Hippocampal formation (tissue), 2 donors: ENCODE measurements around the gene CLIP2.
A peak's percentile ranks its signal among the peaks of the same experiment; 100 is the strongest.
"Not testable (repeated sequence)": the region's sequence is repeated elsewhere in the genome, so short reads cannot be mapped to it uniquely, and the experiment has no call there.

Experiments used
- DNase-seq, 2 donors: peaks; one replicate each; lab custom pipeline; 2025; lab: John Stamatoyannopoulos, UW

Gene CLIP2

GRCh38 chr7:74430961-74431466, 141.8 kb downstream of the CLIP2 start:
- peak in 1 of 2 donors; percentile 24 for DNase-seq

DNA sequence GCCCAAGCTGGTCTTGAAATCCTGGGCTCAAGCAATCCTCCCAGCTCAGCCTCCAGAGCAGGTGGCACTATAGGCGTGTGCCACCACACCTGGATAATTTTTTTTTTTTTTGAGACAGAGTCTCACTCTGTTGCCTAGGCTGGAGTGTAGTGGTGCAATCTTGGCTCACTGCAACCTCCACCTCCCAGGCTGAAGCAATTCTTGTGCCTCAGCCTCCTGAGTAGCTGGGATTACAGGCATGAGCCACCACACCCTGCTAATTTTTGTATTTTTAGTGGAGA, 148.0 kb downstream of the CLIP2 start:
- DNase-seq = not testable (repeated sequence)

GRCh38 chr7:74438327-74438726, 149.1 kb downstream of the CLIP2 start:
- no peak for DNase-seq

DNA sequence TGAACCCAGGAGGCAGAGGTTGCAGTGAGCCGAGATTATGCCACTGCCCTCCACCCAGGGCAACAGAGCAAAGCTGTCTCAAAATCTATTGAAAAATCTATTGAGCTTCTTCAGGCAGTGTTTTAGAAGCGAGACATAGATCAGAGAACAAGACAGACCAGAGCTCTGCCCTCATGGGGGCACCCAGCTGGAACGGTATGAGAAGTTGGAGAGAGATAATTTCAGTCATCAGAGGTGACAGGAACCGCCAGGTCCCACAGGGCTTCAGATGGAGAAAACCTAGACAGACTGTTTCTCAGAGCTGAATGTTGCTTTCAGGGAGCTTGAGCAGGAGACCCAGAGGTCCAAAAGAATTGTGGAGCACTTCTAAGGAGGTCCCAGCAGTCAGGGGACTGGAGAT, 150.3 kb downstream of the CLIP2 start:
- DNase-seq = no peak

DNA sequence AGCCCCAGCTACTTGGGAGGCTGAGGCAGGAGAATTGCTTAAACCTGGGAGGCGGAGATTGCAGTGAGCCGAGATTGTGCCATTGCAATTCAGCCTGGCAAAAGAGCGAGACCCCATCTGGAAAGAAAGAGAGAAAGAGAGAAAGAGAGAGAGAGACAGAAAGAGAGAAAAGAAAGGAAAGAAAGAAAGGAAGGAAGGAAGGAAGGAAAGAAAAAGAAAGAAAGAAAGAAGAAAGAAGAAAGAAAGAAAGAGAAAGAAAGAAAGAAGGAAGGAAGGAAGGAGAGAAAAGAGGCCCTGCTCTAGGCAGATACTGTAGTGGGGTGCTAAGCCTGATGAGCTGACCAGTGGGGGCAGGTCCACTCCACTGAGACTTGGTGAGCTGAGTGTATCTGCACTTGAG, 150.9 kb downstream of the CLIP2 start:
- DNase-seq = not testable (repeated sequence)

- no peak for DNase-seq
Observed at GRCh38 chr7:74441801-74442200, 152.6 kb downstream of the CLIP2 start.

DNA sequence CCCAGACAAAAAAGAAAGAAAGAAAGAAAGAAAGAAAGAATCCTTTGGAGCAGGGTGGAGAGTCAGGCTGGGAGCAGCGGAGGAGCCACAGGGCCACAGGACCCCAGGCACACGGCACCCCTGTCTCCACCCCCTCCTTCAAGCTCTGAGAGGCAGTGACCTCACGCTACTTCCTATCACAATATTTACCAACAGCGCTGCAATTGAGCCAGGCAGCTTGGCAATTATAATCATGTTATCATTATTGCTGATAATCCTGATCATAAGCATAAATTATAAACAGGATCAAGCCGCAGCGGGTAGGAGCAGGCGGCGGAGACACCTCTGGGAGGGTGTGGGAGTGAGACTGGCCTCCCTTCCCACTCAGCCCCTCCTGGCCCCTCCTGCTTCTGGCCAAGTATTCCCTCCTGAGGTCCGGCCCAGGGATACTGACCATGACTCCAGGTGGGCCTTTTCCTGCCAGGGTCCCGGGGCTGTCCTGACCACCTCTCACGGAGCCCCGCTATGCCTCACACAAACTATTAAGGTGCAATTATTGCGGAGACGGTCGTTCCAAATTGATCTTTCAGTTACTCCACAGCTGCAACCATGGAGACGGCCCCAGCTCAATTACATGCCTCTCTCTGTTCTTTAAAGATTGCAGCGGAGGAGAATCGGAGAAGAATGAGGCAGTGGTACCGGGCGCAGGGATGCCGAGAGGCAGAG, 154.5 kb downstream of the CLIP2 start:
- no peak for DNase-seq

- DNase-seq = no peak
Observed at GRCh38 chr7:74449144-74449543, 159.9 kb downstream of the CLIP2 start.

GRCh38 chr7:74449809-74450397, 160.7 kb downstream of the CLIP2 start:
- DNase-seq = peak in 1 of 2 donors; percentile 17

DNA sequence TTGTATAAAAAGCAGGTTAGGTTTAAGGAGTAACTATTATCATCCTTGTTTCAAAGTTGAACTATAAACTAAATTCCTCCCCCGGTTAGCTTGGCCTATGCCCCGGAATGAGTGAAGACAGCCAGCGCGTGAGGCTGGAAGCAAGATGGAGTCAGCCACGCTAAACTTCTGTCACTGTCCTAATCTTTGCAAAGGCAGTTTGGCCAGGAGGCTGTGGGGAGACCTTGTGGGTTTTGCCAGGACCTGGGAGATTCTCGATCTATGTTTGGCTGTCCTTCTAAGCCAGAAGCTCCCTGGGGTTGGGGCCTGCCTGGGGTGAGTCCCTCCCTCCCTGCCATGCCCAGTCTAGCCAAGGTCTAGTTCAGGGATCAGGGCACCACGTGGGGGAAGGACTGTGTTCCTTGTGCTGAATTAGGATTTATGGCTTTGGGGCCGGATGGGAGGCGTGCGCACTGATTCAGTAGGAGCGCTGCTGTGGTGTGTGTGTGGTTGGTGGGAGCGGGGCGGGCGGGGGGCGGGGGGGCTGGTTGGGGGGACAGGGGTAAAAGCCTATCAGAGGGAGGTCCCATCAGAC, 163.6 kb downstream of the CLIP2 start:
- DNase-seq = no peak

GRCh38 chr7:74453322-74454011, 164.3 kb downstream of the CLIP2 start, which contains the start of gene GTF2IRD1:
Gene GTF2IRD1, plus strand, starts transcription at chr7:74453906. Its CDS starts 54,175 bp downstream, at chr7:74508081.
- DNase-seq = peak; percentile 49 to 53

DNA sequence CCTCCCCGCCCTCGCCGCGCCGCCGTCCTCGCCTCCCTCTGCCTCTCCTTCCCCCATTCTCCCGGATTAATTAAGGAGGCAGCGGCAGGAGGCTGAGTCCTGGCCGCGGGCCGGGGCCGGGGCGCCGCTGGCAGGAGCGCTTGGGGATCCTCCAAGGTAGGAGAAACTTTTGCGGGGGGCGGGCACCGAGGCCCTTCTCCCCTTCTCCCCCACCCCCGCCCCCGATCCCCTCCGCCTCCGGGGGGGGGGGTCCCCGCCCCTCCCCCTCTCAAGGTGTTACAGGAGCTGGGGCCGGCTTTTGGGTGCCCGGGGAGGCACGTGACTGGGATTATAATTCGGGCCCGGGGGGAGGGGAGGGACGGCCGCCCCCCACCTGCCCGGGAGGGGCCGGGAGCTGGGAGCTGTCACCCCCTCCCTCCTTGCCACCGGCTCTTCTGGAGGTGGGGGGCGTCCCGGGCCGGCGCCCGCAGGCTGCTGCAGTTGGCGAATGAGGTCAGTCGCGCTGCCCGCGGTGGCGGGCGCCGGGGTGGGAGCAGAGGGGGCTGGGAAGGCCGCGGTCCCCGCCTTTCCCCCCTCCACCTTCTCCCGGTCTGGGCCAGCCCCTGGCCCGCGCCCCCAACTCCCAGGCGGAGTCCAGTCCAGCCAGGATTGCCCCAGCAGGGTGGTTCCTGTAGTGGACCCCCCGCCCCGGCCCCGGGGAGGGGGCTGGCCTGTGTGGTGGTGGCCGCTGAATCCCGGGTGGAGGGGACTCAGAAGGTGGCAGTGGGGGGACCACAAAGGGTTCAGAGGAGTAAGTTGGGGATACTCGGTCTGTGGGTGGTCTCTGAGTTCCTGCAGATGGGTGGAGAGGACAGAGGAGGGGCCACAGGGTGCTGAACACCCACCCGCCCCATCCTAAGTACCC, 165.1 kb downstream of the CLIP2 start:
- DNase-seq = no peak

DNA sequence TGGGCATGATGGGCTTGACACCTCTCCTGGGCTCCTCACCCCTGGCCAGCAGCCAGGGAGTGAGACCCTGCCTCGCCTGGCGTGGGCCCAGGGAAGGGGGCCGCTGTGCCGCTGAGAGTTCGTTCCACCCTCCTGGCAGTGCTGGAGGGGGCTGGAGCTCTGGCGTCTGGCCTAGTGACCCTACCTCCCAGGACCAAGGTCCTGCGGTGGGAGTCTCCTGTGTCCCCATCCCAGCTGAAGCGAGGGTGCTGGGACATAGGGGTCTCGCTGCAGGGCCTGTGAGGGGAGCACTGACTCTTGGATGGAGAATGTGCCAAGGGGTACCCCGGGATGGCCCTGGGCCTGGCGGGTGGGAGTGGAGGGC, 165.7 kb downstream of the CLIP2 start:
- DNase-seq = no peak

DNA sequence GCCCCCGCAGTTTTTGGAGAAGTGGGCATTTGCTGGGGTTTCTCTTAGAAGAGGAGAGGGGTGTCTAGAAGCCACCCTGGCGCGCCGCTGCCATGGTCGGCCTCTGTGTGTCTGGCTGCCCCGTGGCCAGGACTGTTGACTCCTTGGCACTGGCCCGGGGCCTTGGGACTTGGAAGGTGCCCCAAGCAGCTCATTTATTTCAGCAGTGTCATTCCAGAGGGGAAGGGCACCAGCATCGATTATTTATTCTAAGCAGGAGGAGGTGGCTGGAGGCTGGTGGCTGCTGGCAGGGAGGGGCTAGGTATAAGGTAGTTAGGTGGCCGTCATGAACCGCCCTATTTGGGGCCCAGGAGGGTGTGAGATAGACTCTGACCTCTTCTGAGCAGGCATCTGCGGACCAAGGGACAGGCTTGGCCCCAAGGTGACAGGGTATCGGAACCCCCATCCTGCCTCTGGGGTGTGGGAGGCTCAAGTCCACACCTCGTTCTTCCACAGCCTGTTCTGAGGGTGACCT, 166.1 kb downstream of the CLIP2 start:
- peak; percentile 7 to 27 for DNase-seq
